Esophagus squamous epithelium (tissue), 5 donors: ENCODE data around the gene ZCWPW1. TPM values are rescaled to one million over a fixed set of nuclear protein-coding genes. Genes with fewer than 3 reads are reported as not detected.
A peak's percentile ranks its signal among the peaks of the same experiment; 100 is the strongest.

Source experiments
- DNase-seq: peaks from one replicate; lab custom pipeline; 2025; lab: John Stamatoyannopoulos, UW
- H3K27ac ChIP-seq, 4 donors: fragments of 200-600 bp; sonication (generic); one replicate each; pipeline ENCODE4 v1.5.1; 2016 to 2019; ENCODE audit warnings: mild to moderate bottlenecking in 1 of 4
- H3K27me3 ChIP-seq, 4 donors: fragments of 200-600 bp; sonication (generic); 1 replicate in 3 of 4; 2 replicates in 1 of 4; pipeline versions ENCODE4 v1.5.1 to v1.6.0; 2017 to 2021; ENCODE audit warnings: antibody characterized with exemption in 1 of 4
- H3K36me3 ChIP-seq, 3 donors: fragments of 200-600 bp; sonication (generic); one replicate each; pipeline ENCODE4 v1.5.1; 2016 to 2019
- H3K4me1 ChIP-seq, 3 donors: fragments of 200-600 bp; sonication (generic); one replicate each; pipeline ENCODE4 v1.5.1; 2017 to 2019
- H3K4me3 ChIP-seq, 4 donors: fragments of 200-600 bp; sonication (generic); 1 replicate in 3 of 4; 2 replicates in 1 of 4; pipeline ENCODE4 v1.5.1; 2016 to 2019; ENCODE audit warnings: mild to moderate bottlenecking in 2 of 4, moderate library complexity in 1 of 4
- H3K9me3 ChIP-seq, 3 donors: fragments of 200-600 bp; sonication (generic); one replicate each; pipeline ENCODE4 v1.5.1; 2016 to 2019
- CTCF ChIP-seq, 6 experiments: fragments of 450-650 bp in 4 of 6; fragments of 200-600 bp in 2 of 6; sonication (generic) in 2 of 6; IDR thresholded peaks; one replicate each; pipeline ENCODE4 v1.5.1; 2016 to 2019; ENCODE audit warnings: antibody characterized with exemption in 6 of 6, mild to moderate bottlenecking in 4 of 6, moderate library complexity in 4 of 6
- POLR2A ChIP-seq, 4 donors: fragments of 450-650 bp; IDR thresholded peaks; one replicate each; pipeline ENCODE4 v1.6.1; 2017; ENCODE audit warnings: antibody characterized with exemption in 4 of 4, mild to moderate bottlenecking in 4 of 4, moderate library complexity in 3 of 4
- WGBS, 2 donors: methylation state at CpG; one replicate each; pipeline ENCODE4 v1.1.5; 2018; 5-methylcytosine and 5-hydroxymethylcytosine counted together
- intact Hi-C: fragments of 100-400 bp; cut with DNase I; formaldehyde crosslinking; loops from one replicate; pipeline ENCODE4 v1.15.0; 2022
- total RNA-seq, 4 donors: library from RNA; depleted of rRNA; stranded (reverse); fragments of >200 nt; gene quantifications; one replicate each; pipeline ENCODE4 v1.1.0, GENCODE V29; 2016
- donor health status: DM: yes; HTN: yes; CAD: no.

ZCWPW1 gene
- total RNA-seq = 1 to 10 TPM in 2 of 4 donors, under 1 TPM in 2; 0.83 to 4.2 (median 1.5) TPM

- H3K27me3 ChIP-seq = no peaks in the 10 kb centered on the region
- intact Hi-C loops = no loop called here
- no peaks in the 10 kb centered on the region for H3K9me3 ChIP-seq
- DNase-seq = peak; percentile 90
- WGBS, 2 donors = 1 to 2% methylated on average over 27 to 42 of the region's 66 CpGs
- TF ChIP-seq CTCF (IDR thresholded peaks at IDR 0.05) (peak in 3 of 6 experiments; percentile 2 to 22 (median 6)), POLR2A (IDR thresholded peaks at IDR 0.05) (peak; percentile 78 to 100 (median 100))
- peak within 1 kb of the TSS; percentile 85 to 97 (median 88) for H3K4me3 ChIP-seq
- peaks cover 6 to 24% (median 7%) of the 10 kb centered on the region in 3 donors for H3K36me3 ChIP-seq
- peaks cover 28 to 44% (median 30%) of the 10 kb centered on the region in 3 donors for H3K4me1 ChIP-seq
- H3K27ac ChIP-seq = peak within 1 kb of the TSS; percentile 98 to 100 (median 100)
These were observed at the start of gene ZCWPW1 for GRCh38 chr7:100428199-100428966. Gene ZCWPW1, minus strand, starts transcription at chr7:100428703. Its CDS starts 8,054 bp downstream, at chr7:100420649.

DNA sequence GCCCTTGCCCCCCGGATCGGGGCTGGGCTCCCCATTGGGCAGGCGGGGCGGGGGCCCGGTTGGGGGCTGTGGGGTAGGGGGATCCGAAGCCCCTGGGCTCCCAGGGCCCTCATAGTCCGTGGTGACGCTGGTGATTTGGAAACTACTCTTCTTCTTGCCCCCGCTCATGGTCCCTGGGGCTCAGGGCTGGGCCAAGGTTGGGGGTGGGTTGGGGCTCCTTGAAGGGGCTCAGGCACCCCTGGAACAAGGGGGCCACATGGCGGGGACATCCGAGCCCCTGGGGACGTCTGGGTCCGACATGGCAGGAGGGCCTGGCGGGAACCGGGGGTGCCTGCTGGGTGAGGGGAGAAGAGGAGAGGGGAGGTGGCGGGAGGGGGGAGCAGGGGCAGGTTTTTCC lies 49.4 kb upstream of the ZCWPW1 start:
- Histone ChIP-seq H3K9me3 (no peaks in the 10 kb centered on the region), H3K27ac (peak overlapping the region; percentile 92 to 98 (median 94)), H3K4me3 (peak overlapping the region; percentile 85 to 100 (median 92)), H3K27me3 (no peaks in the 10 kb centered on the region), H3K36me3 (peaks cover 0 to 24% (median 4%) of the 10 kb centered on the region in 3 donors), H3K4me1 (peaks cover 43 to 69% (median 43%) of the 10 kb centered on the region in 3 donors)
- 0% methylated on average over 1 of the region's 16 CpGs for WGBS, 2 donors
- TF ChIP-seq POLR2A (IDR thresholded peaks at IDR 0.05) (no peak), CTCF (IDR thresholded peaks at IDR 0.05) (no peak)
- intact Hi-C loops = loop anchor here (10.0 kb wide), 1 partner anchor 217 kb away; the partner anchor contains the start of gene GIGYF1
- DNase-seq = no peak

GRCh38 chr7:100476903-100477870 lies 48.7 kb upstream of the ZCWPW1 start:
- intact Hi-C loops = loop anchor here (10.0 kb wide), 1 partner anchor 218 kb away; the partner anchor contains the start of gene GIGYF1
- H3K4me1 ChIP-seq = peaks cover 44 to 69% (median 46%) of the 10 kb centered on the region in 3 donors
- DNase-seq = no peak

More at GRCh38 chr7:100476903-100477870, 48.7 kb upstream of the ZCWPW1 start:
- Histone ChIP-seq H3K36me3 (peaks cover 0 to 31% (median 4%) of the 10 kb centered on the region in 3 donors), H3K27ac (peak overlapping the region; percentile 92 to 98 (median 94)), H3K4me3 (peak overlapping the region; percentile 85 to 100 (median 92)), H3K27me3 (no peaks in the 10 kb centered on the region), H3K9me3 (no peaks in the 10 kb centered on the region)
- 13 to 49% methylated on average over 3 to 4 of the region's 30 CpGs for WGBS, 2 donors
- TF ChIP-seq CTCF (IDR thresholded peaks at IDR 0.05) (peak in 2 of 6 experiments; percentile 17 to 30), POLR2A (IDR thresholded peaks at IDR 0.05) (no peak)
